A673 (cell line): ENCODE data around the gene DDIAS. TPM values are rescaled to one million over a fixed set of nuclear protein-coding genes. Genes with fewer than 3 reads are reported as not detected.
"Not testable (repeated sequence)": the region's sequence is repeated elsewhere in the genome, so short reads cannot be mapped to it uniquely, and the experiment has no call there.

Experiments
- BruUV-seq: library from RNA; stranded (reverse); fragments of 400-500 nt; replicated peaks from 2 replicates; lab custom pipeline; 2021; lab: Mats Ljungman, UMichigan
- CTCF ChIA-PET: fragments of 300-600 bp; sonication (Branson Sonifier 250); formaldehyde crosslinking; loops from one replicate; lab custom pipeline; 2022; ENCODE audit warnings: antibody characterized with exemption; lab: Charles Lee
- POLR2A ChIA-PET: fragments of 300-600 bp; sonication (Branson Sonifier 250); formaldehyde crosslinking; loops from one replicate; lab custom pipeline; 2022; ENCODE audit warnings: antibody characterized with exemption; ENCODE audit not compliant: low non-redundant PET; lab: Charles Lee
- DNase-seq: peaks from one replicate; pipeline ENCODE4 v3.0.0-alpha.2; 2015; ENCODE audit warnings: low spot score
- H3K27ac ChIP-seq: fragments of 200-600 bp; sonication (generic); 2 replicates; pipeline ENCODE4 v1.5.1; 2016; ENCODE audit warnings: mixed run types, low read depth, mild to moderate bottlenecking, mixed read lengths, antibody characterized with exemption, low read length; ENCODE audit not compliant: poor library complexity, severe bottlenecking
- H3K27me3 ChIP-seq: fragments of 200-600 bp; sonication (generic); replicated peaks from 2 replicates; pipeline ENCODE4 v1.6.1; 2017; ENCODE audit warnings: mixed run types, low read depth, mild to moderate bottlenecking, mixed read lengths, antibody characterized with exemption, low read length; ENCODE audit not compliant: insufficient read depth, poor library complexity
- H3K36me3 ChIP-seq: fragments of 200-600 bp; sonication (generic); 2 replicates; pipeline ENCODE4 v1.6.1; 2016; ENCODE audit warnings: mixed run types, mild to moderate bottlenecking, mixed read lengths, antibody characterized with exemption, low read length; ENCODE audit not compliant: insufficient read depth, poor library complexity, severe bottlenecking
- H3K4me1 ChIP-seq: fragments of 200-600 bp; sonication (generic); 2 replicates; pipeline ENCODE4 v1.6.1; 2017; ENCODE audit warnings: mixed run types, mild to moderate bottlenecking, mixed read lengths, antibody characterized with exemption, low read length; ENCODE audit not compliant: insufficient read depth, poor library complexity, severe bottlenecking
- H3K4me3 ChIP-seq: fragments of 200-600 bp; sonication (generic); 2 replicates; pipeline ENCODE4 v1.5.1; 2016; ENCODE audit warnings: low read depth, mixed run types, mild to moderate bottlenecking, mixed read lengths, low read length; ENCODE audit not compliant: poor library complexity, severe bottlenecking
- H3K9me3 ChIP-seq: fragments of 200-600 bp; sonication (generic); 2 replicates; pipeline ENCODE4 v1.6.1; 2016; ENCODE audit warnings: mixed run types, low read depth, mild to moderate bottlenecking, mixed read lengths, antibody characterized with exemption, low read length; ENCODE audit not compliant: poor library complexity, severe bottlenecking
- CTCF ChIP-seq: fragments of 300-800, 200-600 bp; sonication (generic); conservative IDR thresholded peaks from 2 replicates; pipeline ENCODE4 v1.5.1; 2017; ENCODE audit warnings: low read depth, mild to moderate bottlenecking, antibody characterized with exemption, low read length, moderate library complexity, mixed read lengths
- EZH2 ChIP-seq: fragments of 200-600 bp; sonication (generic); IDR thresholded peaks from 2 replicates; pipeline ENCODE4 v1.6.1; 2017; ENCODE audit warnings: borderline replicate concordance, low read depth, mild to moderate bottlenecking, mixed read lengths, antibody characterized with exemption, low read length; ENCODE audit not compliant: poor library complexity, severe bottlenecking
- intact Hi-C: fragments of 100-400 bp; cut with micrococcal nuclease; formaldehyde crosslinking; loops from one replicate; pipeline ENCODE4 v1.10.0; 2022; ENCODE audit not compliant: unreplicated experiment
- total RNA-seq: library from RNA; stranded (reverse); gene quantifications from 2 replicates; pipeline ENCODE4 v1.2.3, GENCODE V29; 2021

DDIAS gene
- total RNA-seq, 1 experiment from 2014 or later = 41.5 TPM

GRCh38 chr11:82937554-82937953 lies 36.0 kb downstream of the DDIAS start:
- intact Hi-C loops = no loop called here

GRCh38 chr11:82939456-82939855 lies 37.9 kb downstream of the DDIAS start:
- intact Hi-C loops = no loop called here
- POLR2A ChIA-PET = interaction anchor here (0.5 kb wide), 1 partner anchor 15 kb away, joined by 6 read pairs; no protein-coding TSS in a partner anchor
- CTCF ChIA-PET = no interaction called here

More at GRCh38 chr11:82937554-82937953, 36.0 kb downstream of the DDIAS start:
- Histone ChIP-seq H3K4me1 (no peaks in the 10 kb centered on the region), H3K27me3 (no peaks in the 10 kb centered on the region), H3K36me3 (peaks cover 13% of the 10 kb centered on the region), H3K4me3 (no peak overlapping the region), H3K9me3 (no peaks in the 10 kb centered on the region), H3K27ac (no peak overlapping the region)
- ChIA-PET CTCF (no interaction called here), POLR2A (no interaction called here)
- DNase-seq = no peak
- TF ChIP-seq CTCF (no peak), EZH2 (no peak)
- BruUV-seq = no TSS peak

GRCh38 chr11:82942376-82942775 lies 40.8 kb downstream of the DDIAS start:
- H3K36me3 ChIP-seq = no peaks in the 10 kb centered on the region
- no peak overlapping the region for H3K27ac ChIP-seq
- no peaks in the 10 kb centered on the region for H3K4me1 ChIP-seq
- DNase-seq = no peak
- H3K4me3 ChIP-seq = no peak overlapping the region
- H3K27me3 ChIP-seq = no peaks in the 10 kb centered on the region
- TF ChIP-seq CTCF (no peak), EZH2 (no peak)
- POLR2A ChIA-PET = no interaction called here
- CTCF ChIA-PET = no interaction called here
- no TSS peak for BruUV-seq
- intact Hi-C loops = no loop called here
- H3K9me3 ChIP-seq = no peaks in the 10 kb centered on the region

More at GRCh38 chr11:82939456-82939855, 37.9 kb downstream of the DDIAS start:
- Histone ChIP-seq H3K27ac (no peak overlapping the region), H3K4me3 (no peak overlapping the region), H3K4me1 (no peaks in the 10 kb centered on the region), H3K27me3 (no peaks in the 10 kb centered on the region), H3K36me3 (no peaks in the 10 kb centered on the region), H3K9me3 (no peaks in the 10 kb centered on the region)
- no peak for DNase-seq
- BruUV-seq = no TSS peak
- TF ChIP-seq EZH2 (no peak), CTCF (no peak)

- CTCF ChIA-PET, H3K36me3 ChIP-seq, H3K4me3 ChIP-seq: not testable (repeated sequence)
Measured at GRCh38 chr11:82943430-82943829, 41.9 kb downstream of the DDIAS start.

More at GRCh38 chr11:82943430-82943829, 41.9 kb downstream of the DDIAS start:
- BruUV-seq, H3K4me1 ChIP-seq, H3K9me3 ChIP-seq, H3K27me3 ChIP-seq, DNase-seq, POLR2A ChIA-PET, intact Hi-C loops, H3K27ac ChIP-seq: not testable (repeated sequence)
